Superior temporal gyrus (tissue), 1 donor: ENCODE measurements around the gene SLC38A3.
A peak's percentile ranks its signal among the peaks of the same experiment; 100 is the strongest.

Source experiments
- DNase-seq: peaks from one replicate; pipeline ENCODE4 v3.0.0-alpha.2; 2016; ENCODE audit errors: extremely low spot score

SLC38A3 gene

DNA sequence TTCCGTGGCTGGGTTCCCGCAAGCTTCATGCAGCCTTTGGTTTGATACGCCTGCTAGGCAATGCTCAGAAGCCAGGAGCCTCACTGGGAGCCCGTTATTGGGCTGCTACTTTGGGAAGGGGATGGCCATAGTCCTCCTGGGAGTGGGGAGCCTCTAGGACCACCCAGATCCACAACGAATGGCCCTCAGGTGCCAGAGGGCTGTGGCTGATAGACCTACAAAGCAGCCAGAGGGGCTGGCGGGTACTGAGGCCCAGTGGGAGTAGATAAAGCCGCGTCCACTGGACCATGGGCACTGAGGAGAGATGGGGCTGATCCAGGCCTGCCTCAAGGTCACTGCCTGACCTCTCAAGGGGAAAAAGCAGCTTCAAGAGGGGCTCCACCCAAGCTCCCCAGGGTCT lies 12.9 kb upstream of the SLC38A3 start:
- no peak for DNase-seq

DNA sequence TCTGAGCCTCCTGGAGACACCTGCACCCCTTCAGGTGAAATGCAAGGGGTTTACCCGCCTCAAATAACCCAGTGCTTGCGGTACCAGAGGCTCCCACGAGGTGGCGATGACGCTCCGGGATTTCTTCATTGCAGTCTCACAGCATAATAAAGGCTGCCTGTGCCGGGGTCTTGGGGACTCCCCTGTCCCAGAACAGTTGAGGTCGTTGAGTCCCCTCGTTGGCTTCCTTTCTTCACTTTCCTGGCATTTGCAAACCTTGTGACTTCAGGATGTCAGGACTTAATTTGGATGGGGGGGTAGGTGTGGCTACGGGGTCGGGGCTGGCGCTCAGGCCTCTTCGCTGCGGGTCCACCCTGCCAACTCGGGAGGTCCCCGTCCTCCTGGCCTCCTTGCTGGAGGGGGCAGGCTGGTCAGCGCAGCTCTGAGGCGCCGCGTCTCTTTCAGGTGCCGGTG lies 12.4 kb upstream of the SLC38A3 start:
- peak; percentile 84 for DNase-seq

DNA sequence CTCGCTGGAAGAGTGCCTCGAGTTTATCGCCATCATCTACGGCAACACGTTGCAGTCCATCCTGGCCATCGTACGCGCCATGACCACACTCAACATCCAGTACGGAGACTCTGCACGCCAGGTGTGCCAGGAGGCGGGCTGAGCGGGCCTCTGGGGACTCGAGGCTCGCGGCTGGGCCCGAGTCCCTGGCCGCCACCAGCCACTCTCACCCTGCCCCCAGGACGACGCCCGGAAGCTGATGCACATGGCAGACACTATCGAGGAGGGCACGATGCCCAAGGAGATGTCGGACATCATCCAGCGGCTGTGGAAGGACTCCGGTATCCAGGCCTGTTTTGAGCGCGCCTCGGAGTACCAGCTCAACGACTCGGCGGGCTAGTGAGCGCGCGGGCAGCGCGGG lies 11.8 kb upstream of the SLC38A3 start:
- no peak for DNase-seq

GRCh38 chr3:50193746-50194127 lies 11.3 kb upstream of the SLC38A3 start:
- no peak for DNase-seq

GRCh38 chr3:50194128-50194902 lies 10.8 kb upstream of the SLC38A3 start:
- peak; percentile 66 for DNase-seq

DNA sequence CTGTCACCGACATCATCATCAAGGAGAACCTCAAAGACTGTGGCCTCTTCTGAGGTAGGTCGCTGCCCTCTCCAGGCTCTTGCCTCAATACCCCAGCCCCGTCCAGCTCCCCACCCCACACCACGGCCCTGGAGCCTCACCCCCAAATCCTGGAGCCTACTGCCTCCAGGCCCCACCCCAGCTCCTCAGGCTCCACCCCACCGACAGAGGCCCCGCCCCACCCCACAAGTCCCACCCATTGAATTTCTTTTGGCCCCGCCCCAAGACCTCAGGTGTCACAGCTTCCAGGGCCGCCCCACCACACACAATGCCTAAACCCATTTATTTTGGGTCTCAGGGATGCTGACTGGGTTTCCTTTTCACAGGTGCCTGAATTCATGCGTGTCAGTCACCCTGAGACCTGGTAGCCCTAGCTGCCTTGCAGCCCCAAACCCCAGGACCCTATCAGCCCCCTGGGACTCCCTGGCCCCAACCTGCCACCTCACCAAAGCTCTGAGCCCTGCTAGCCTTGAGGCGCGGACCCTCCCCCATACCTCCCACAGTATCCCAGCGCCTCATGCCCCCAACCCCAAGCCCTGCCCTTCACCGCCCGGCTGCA lies 10.1 kb upstream of the SLC38A3 start:
- no peak for DNase-seq

DNA sequence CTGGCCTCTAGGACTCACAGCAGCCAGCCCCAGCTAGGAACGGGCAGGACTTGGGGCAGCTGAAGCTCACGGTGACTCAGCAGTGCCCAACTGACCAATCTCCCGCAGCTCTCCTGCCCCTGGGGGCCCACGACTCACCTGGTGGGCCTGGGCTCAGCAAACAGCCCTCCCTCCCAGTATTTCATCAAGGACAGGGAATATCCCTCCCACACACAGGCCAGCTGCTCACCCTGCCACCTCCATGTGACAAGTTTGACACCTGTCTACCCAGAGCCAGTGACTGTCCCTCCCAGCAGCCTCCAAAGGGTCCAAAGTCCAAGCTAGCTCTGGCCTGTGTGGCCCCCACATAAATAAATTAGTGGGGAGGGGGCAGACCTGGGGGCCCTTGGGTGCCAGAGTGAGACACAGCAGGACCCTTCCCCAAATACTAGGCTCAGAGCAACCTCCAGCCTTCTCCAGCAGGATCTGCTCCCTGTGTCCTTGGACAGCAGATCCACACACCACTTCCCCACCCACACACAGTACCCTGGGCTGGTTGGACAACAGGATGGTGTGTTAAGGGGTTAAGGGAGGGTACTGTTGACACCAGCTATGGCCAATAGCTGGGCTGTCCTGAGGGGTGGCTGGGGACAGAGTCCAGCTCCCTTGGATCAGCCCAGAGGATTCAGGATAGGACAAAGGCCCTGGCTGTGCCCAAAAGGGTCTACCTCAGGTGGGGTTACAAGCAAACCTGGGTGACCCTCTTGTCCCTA lies 9.4 kb upstream of the SLC38A3 start:
- no peak for DNase-seq

DNA sequence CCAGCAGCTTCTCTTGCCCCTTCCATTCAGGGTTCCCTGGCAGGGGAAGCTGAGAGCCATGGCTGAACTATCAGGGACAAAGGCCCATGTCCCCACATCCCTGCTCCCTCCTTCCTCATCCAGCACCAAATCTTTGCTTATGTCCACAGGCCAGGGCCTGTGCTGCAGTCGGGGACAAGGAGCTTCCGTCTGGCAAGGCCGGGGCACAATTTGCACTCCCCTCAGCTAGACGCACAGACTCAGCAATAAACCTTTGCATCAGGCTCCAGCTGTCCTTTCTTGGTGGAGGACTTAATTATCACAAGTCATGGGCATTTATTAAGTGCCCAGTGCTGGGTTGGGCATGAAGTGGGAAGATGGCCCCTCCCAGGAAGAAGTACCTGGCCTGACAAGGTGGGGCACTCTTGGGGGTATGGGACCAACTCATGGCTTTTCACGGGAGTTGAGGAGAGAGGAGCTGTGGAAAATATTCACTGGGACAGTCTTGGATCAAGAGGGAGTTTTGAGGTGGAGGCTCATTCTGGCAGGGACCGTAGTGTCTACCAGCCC lies 8.7 kb upstream of the SLC38A3 start:
- DNase-seq: no peak

GRCh38 chr3:50201573-50202315 lies 3.3 kb upstream of the SLC38A3 start:
- DNase-seq: no peak

DNA sequence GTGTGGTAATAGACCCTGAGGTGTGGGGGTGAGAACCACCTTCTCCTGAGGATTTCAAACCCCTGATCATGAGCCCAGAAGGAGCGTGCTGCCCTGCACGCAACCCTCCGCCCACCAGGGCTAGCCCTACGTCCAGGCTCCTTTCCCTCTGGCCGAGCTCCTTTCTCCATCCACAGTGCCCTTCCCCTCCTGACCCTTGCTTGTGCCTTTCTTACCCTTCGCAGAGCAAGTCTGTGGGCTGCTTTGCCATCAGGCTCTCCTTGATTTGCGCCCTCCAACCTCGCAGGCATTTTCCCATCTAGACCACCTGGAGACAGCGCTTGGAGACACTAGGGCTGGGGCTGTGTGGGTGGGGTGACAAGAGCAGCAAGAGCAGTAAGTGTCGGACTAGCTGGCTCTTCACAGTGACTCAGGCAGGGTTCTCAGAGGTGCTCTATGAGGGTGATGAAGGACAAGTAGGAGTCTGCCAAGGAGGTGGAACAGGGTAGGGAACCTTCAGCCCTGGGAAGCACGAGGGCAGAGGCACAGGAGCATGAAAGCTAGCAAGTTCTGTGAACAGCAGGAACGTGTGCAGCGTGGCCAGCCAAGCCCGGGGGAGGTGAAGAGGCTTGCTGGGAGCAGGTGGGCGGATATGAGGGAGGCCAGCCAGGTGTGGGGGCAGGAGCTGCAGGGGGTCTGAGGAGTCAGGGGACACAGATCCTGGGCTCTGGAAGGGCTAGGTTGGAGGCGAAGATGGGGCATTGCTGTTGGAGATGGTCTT lies 2.5 kb upstream of the SLC38A3 start:
- DNase-seq: no peak

GRCh38 chr3:50203113-50203808 lies 1.8 kb upstream of the SLC38A3 start:
- DNase-seq: no peak

DNA sequence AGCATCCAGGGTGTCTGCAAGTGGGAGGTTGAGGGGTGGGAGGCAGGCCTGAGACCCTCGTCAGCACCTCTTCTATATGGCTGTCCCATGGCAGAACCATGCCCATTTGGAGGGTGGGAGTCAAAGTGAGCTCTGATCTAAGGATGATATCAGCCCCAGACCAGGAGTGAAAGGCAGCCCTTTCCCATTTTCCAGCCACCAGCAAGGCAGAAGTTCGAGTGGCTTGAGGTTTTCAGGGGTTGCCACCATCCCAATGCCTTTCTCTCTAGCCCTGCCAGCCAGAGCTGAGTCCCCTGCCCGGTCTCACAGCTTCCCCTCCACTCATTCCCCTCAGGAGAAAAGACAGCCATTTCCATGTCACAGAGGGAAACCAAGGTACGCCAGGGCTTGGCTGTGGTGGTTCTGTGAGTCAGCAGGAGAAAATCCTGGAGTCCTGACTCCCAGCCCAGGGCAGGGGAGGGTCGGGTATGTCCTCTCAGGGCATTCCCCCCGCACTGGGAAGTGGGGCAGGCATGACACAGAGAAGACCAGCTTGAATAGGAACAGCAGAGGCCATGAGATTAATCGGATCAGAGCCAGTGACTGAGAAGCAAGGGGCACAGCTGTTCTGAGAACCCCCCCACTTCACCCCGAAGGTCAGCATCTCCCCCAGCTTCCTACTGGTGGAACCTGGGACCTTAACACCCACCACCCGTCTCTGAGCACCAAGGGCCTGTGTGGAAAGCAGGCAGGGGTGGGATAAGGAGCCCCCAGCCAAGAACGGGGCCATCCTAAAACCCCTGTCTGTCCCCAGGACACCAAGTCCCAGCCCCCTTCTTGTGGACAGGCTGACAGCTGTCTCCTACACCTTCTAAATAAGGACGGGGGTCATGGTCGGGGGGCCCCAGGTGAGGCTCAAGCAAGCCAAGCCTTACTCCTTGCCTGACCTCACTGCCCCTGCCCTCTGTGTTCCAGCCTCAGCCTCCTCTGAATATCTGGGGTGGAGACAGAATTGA lies 965 bp upstream of the SLC38A3 start:
- DNase-seq: no peak

DNA sequence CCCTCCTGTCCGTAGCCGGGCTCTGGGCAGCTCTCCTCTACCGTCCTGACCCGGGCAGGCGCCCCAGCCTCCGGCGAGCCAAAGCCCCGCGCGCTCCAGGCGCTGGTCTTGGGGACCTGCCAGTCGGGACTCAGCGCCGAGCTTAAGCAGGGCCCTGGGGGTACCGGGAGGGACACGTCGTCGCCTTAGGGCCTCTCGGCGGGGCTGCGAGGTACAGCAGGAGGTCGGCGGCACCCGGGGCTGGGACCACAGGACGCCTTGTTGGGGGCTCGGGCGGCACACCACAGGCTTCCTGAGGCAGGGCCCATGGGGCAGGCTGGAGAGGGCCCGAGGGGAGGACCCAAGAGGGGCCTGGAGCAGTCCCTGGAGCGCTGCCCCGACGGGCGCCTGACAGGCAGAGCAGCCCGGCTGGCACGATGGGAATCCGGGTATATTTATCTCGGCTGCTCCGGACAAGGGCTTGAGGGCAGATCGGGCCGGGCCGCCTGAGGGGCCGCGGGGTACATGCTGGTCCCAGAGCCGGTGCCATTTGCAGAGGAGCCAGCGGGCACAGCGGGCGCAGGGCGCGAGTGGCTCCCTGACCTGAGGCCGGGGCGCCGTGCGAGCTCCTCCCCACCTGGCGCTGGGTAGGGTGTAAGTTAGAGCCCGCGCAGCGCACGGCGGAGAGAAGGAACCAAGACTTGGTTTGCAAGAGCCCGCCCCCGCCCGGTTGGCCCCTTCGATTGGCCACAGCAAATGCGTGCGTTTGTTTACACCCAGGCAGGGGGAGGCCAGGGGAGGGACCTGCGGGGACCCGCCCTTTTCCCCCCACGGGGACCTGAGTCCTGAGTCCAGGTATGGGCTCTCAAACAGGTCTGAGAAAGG lies 574 bp downstream of the SLC38A3 start:
- DNase-seq: no peak

- no peak for DNase-seq
These were observed 2.4 kb downstream of the SLC38A3 start for GRCh38 chr3:50207359-50208042.

DNA sequence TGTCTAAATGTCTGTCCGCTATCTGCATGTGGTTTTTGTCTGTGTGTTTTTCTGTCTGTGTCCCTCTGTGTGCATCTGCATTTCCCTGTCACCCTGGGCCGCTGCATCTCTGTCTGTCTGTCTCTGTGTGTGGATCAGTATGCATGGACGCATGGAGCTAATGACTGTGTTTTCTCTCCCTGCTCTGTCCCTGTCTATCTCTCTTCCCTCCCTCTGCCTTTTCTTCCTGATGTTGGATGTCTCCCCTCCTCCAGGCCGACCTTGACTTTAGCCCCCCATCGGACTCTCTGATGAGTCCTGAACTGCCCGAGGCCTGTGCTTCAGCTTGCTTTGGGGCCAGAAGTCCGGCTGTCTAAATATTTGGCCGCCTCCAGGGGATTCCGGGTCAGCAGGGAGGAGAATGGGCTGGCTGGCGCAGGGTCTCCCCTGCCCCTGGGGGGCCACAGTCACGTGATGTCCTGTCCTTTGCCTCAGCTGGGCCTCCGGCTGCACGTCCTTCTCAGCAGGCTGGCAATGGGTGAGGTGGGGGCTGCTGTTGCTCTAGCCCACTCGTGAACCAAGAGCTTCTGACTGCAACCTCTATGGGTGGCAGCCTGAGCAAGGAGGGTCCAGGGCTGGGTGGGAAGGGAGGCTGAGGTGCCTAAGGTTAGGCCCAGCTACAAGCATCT lies 3.7 kb downstream of the SLC38A3 start:
- DNase-seq: no peak

DNA sequence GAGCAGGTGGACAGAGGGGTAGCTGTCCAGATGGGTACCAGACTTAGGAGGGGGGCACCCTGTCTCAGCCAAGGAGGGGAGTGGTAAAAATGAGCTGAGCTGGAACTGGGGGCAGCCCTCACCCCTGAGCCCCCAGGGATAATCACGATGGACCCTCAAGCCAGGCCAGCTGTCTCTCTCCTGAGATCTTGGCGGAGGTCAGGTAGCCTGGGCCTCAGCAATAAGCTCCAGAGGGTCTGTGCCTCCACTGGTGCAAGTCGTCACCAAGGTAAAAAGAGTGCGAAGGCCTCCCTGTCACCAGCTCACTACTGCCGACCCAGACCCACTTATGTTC lies 5.1 kb downstream of the SLC38A3 start:
- no peak for DNase-seq
